C4-2B (cell line): ENCODE data around the gene CCT5.

ENCODE experiments used
- H3K27ac ChIP-seq: fragments of 450-650 bp; 2 replicates; pipeline ENCODE4 v1.5.1; 2017
- ZFX ChIP-seq: fragments of 450-650 bp; IDR thresholded peaks from 2 replicates; pipeline ENCODE4 v1.6.1; 2017
- TF ChIP-seq, protein P1 (sequence below): fragments of 450-650 bp; conservative IDR thresholded peaks from 2 replicates; pipeline ENCODE4 v1.5.1; 2017; ENCODE audit warnings: mild to moderate bottlenecking

The CCT5 gene

GRCh38 chr5:10308844-10309243 is 58.8 kb downstream of the CCT5 start:
- peak overlapping the region; percentile 90 for H3K27ac ChIP-seq
- TF ChIP-seq ZFX = no peak
- TF ChIP-seq, protein P1, sequence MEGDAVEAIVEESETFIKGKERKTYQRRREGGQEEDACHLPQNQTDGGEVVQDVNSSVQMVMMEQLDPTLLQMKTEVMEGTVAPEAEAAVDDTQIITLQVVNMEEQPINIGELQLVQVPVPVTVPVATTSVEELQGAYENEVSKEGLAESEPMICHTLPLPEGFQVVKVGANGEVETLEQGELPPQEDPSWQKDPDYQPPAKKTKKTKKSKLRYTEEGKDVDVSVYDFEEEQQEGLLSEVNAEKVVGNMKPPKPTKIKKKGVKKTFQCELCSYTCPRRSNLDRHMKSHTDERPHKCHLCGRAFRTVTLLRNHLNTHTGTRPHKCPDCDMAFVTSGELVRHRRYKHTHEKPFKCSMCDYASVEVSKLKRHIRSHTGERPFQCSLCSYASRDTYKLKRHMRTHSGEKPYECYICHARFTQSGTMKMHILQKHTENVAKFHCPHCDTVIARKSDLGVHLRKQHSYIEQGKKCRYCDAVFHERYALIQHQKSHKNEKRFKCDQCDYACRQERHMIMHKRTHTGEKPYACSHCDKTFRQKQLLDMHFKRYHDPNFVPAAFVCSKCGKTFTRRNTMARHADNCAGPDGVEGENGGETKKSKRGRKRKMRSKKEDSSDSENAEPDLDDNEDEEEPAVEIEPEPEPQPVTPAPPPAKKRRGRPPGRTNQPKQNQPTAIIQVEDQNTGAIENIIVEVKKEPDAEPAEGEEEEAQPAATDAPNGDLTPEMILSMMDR = no peak

GRCh38 chr5:10310066-10310779 is 60.1 kb downstream of the CCT5 start:
- peak overlapping the region; percentile 90 for H3K27ac ChIP-seq
- TF ChIP-seq, protein P1 = no peak
- TF ChIP-seq ZFX = no peak

DNA sequence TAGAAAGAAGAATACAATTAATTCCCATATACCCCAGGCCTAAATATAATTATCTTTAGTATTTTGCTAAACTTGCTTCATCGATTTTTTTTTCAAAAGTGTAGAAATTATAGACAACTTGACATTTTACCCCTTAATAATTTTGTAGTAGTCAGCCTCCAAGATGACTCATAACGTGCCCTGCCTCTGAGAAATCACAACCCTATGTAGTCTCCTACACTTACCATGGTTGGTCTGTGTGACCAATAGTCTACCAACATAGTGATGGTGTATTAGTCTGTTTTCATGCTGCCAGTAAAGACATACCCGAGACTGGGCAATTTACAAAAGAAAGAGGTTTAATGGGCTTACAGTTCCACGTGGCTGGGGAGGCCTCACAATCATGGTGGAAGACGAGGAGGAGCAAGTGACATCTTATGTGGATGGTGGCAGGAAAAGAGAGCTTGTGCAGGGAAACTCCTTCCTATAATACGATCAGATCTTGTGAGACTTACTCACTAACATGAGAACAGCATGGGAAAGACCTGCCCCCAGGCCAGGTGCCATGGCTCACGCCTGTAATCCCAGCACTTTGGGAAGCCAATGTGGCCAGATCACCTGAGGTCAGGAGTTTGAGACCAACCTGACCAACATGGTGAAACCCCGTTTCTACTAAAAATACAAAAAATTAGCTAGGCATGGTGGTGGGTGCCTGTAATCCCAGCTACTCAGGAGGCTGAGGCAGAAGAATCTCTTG is 60.9 kb downstream of the CCT5 start:
- peak overlapping the region; percentile 82 for H3K27ac ChIP-seq

DNA sequence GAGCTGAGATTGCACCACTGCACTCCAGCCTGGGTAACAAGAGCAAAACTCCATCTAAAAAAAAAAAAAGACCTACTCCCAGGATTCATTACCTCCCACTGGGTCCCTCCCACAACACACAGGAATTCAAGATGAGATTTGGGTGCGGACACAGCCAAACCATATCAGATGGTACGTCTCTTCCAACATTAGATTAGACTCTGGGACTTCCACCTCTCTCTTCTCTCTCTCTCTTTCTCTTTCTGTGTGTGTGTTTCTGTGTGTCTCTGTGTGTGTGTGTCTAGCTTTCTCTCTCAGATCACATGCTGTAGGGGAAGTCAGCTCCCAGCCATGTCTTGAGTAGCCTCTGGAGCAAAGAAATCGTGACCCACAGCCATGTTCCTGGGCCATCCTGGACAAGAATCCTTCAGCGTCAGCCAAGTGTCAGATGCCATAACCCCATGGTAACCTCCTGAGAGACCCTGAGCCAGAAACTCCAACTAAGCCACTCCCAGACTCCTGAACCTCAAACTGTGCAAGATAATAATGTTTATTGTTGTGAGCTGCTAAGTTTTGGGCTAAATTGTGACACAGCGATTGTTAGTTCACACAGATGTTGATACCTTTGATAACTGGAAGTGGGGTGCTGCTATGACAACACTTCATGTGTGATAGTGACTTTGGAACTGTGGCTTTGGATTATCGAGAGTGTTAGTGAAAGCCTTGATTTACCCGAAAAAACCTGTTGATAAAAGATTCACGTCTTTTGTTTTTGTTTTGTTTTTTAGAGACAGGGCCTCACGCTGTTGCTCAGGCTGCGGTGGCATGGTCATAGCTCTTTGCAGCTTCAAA is 61.7 kb downstream of the CCT5 start:
- H3K27ac ChIP-seq = peak overlapping the region; percentile 82
- TF ChIP-seq, protein P1 = no peak
- no peak for TF ChIP-seq ZFX

DNA sequence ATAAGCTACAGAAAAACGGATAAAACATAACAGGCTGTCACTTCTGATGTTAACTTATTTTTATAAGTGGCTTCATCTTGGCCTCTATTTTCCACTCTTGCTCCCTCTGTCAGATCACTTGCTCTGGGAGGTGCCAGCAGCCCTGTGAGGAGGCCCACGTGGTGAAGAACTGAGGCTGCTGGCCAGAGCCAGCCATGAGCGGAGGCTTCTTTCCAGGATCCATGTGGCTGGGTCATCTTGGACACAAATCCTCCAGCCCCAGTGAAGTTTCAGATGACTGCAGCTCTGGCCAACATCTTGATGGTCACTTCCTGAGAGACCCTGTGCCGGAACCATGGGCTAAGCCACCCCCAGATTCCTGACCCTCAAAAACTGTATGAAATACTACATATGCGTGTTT is 65.1 kb downstream of the CCT5 start:
- TF ChIP-seq, protein P1 = no peak
- TF ChIP-seq ZFX = no peak
- no peak overlapping the region for H3K27ac ChIP-seq
